ENCODE data around the gene BEGAIN. TPM values are rescaled to one million over a fixed set of nuclear protein-coding genes. Genes with fewer than 3 reads are reported as not detected.

BEGAIN gene
- total RNA-seq, 2 experiments from 2014 or later: 0.76 TPM; not detected in 1

DNA sequence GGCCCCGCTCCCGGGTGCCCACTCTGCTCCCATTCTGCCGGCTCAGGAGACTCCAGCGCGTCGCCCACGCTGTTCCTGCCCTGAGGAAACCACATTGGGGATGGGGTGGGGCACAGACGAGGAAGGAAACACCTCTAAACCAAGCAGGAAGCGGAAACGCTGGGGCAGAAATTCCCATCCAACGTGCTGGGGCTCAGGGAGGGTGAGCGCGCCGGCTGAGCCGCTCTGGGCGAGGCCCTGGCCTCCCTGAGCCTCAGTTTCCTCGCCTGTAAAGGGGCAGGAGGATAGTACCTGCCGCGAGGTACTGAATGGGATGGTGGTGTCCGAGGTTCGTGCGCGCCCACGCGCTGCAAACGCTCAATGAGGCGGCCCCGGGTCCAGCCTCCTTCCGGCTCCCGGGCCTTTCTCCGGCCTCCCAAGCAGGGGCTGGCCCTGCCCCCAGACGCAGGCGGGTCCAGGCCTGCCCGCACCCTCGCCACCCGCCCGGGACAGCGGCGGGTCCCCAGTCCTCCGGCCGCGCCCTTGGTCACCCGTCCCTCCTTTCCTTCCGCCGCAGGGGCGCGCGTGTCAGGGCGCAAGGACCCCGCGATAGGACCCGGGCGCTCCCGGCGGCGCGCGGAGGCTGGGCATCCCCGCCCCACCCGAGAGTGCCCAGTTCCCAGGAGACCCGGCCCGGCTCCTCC lies 673 bp downstream of the BEGAIN start:
- H3K4me3 ChIP-seq (ENCODE audit: low read depth, low read length, poor library complexity, severe bottlenecking): no peak overlapping the region
- no peak overlapping the region for H3K4me2 ChIP-seq (ENCODE audit: low read length)
- H2AFZ ChIP-seq (ENCODE audit: low read length): no peak overlapping the region

DNA sequence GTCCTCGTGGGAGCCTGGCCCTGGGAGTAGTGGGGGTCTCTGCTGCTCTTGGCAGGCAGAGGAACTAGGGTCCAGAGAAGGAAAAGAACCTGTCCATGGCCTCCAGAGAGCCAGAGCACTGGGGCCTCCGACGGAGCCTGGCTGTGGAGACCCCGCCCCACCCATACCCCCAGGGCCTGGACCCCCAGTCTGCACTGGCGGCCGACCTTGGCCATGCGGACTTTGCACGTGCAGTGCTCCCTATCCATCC lies 1.1 kb downstream of the BEGAIN start:
- Histone ChIP-seq H3K79me2 (ENCODE audit: insufficient read depth, low read depth, low read length) (no peaks in the 10 kb centered on the region), H3K9me3 (ENCODE audit: low read length) (no peaks in the 10 kb centered on the region), H3K4me1 (ENCODE audit: insufficient read depth, low read length, poor library complexity, severe bottlenecking) (no peaks in the 10 kb centered on the region), H3K4me2 (ENCODE audit: low read length) (no peak overlapping the region), H2AFZ (ENCODE audit: low read length) (no peak overlapping the region), H4K20me1 (ENCODE audit: insufficient read depth, low read length) (no peaks in the 10 kb centered on the region), H3K9me2 (ENCODE audit: insufficient read depth, low read length) (no peaks in the 10 kb centered on the region), H3K27ac (ENCODE audit: low read depth, low read length, poor library complexity, severe bottlenecking) (no peak overlapping the region), H3K4me3 (ENCODE audit: low read depth, low read length, poor library complexity, severe bottlenecking) (no peak overlapping the region), H3K36me3 (ENCODE audit: insufficient read depth, low read length) (no peaks in the 10 kb centered on the region)
- no peak for TF ChIP-seq EZH2phosphoT487 (IDR thresholded peaks at IDR 0.05; ENCODE audit: borderline replicate concordance, low read depth, low read length)
- TF ChIP-seq, protein P1, sequence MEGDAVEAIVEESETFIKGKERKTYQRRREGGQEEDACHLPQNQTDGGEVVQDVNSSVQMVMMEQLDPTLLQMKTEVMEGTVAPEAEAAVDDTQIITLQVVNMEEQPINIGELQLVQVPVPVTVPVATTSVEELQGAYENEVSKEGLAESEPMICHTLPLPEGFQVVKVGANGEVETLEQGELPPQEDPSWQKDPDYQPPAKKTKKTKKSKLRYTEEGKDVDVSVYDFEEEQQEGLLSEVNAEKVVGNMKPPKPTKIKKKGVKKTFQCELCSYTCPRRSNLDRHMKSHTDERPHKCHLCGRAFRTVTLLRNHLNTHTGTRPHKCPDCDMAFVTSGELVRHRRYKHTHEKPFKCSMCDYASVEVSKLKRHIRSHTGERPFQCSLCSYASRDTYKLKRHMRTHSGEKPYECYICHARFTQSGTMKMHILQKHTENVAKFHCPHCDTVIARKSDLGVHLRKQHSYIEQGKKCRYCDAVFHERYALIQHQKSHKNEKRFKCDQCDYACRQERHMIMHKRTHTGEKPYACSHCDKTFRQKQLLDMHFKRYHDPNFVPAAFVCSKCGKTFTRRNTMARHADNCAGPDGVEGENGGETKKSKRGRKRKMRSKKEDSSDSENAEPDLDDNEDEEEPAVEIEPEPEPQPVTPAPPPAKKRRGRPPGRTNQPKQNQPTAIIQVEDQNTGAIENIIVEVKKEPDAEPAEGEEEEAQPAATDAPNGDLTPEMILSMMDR (conservative IDR thresholded peaks at IDR 0.05; ENCODE audit: low read length): no peak
- no TSS peak for BruUV-seq (replicated peaks)
- intact Hi-C loops (cut with micrococcal nuclease; ENCODE audit: unreplicated experiment): no loop called here
- DNase-seq (ENCODE audit: low spot score): no peak
- POLR2A ChIA-PET: no interaction called here
- CTCF ChIA-PET (ENCODE audit: unreplicated experiment): no interaction called here

More for the DNA sequence above, 673 bp downstream of the BEGAIN start:
- Histone ChIP-seq H3K9me2 (ENCODE audit: insufficient read depth, low read length) (no peaks in the 10 kb centered on the region), H3K36me3 (ENCODE audit: insufficient read depth, low read length) (no peaks in the 10 kb centered on the region), H3K4me1 (ENCODE audit: insufficient read depth, low read length, poor library complexity, severe bottlenecking) (no peaks in the 10 kb centered on the region), H3K79me2 (ENCODE audit: insufficient read depth, low read depth, low read length) (no peaks in the 10 kb centered on the region), H3K27ac (ENCODE audit: low read depth, low read length, poor library complexity, severe bottlenecking) (no peak overlapping the region), H4K20me1 (ENCODE audit: insufficient read depth, low read length) (no peaks in the 10 kb centered on the region), H3K9me3 (ENCODE audit: low read length) (no peaks in the 10 kb centered on the region)
- CTCF ChIA-PET (ENCODE audit: unreplicated experiment): no interaction called here
- TF ChIP-seq, protein P1 (conservative IDR thresholded peaks at IDR 0.05; ENCODE audit: low read length): no peak
- no TSS peak for BruUV-seq (replicated peaks)
- intact Hi-C loops (cut with micrococcal nuclease; ENCODE audit: unreplicated experiment): no loop called here
- DNase-seq (ENCODE audit: low spot score): no peak
- POLR2A ChIA-PET: no interaction called here

DNA sequence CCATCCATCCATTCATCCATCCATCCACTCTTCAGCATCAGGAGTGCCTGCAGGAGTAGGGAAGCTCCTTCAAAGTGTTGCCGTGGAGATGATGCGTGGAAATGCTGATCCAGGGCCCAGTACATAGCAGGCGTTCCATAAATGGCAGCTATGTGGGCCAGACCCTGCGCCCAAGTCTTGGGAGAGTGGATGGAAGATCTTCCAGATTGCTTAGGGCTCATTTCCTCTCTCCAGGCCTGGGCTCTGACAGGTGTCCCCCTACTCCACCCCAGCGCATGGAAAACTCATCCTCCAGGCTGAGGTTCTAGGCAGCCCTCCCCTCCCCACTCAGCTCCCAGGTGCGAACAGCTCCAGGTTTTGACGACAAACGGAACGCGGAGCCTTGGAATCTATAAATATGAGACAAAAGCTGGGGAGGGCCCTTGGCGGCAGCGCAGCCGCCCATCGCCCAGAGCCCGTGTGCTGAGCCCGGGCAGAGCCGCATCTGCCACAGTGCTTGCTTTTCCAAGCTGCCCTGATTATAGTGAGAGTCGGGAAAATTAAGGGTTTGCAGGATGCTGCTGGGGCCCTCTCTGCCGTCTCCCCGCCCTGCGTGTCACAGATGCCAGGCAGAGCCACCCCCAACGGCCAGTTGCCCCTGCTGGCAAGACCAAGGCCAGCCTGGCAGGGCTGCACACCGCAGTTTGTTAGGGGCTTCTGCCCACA lies 1.6 kb downstream of the BEGAIN start:
- TF ChIP-seq, protein P1 (conservative IDR thresholded peaks at IDR 0.05; ENCODE audit: low read length): no peak
- TF ChIP-seq EZH2phosphoT487 (IDR thresholded peaks at IDR 0.05; ENCODE audit: borderline replicate concordance, low read depth, low read length): no peak
- BruUV-seq (replicated peaks): no TSS peak
- Histone ChIP-seq H2AFZ (ENCODE audit: low read length) (no peak overlapping the region), H3K9me2 (ENCODE audit: insufficient read depth, low read length) (no peaks in the 10 kb centered on the region), H4K20me1 (ENCODE audit: insufficient read depth, low read length) (no peaks in the 10 kb centered on the region), H3K79me2 (ENCODE audit: insufficient read depth, low read depth, low read length) (no peaks in the 10 kb centered on the region), H3K9me3 (ENCODE audit: low read length) (no peaks in the 10 kb centered on the region), H3K27ac (ENCODE audit: low read depth, low read length, poor library complexity, severe bottlenecking) (no peak overlapping the region), H3K4me1 (ENCODE audit: insufficient read depth, low read length, poor library complexity, severe bottlenecking) (no peaks in the 10 kb centered on the region), H3K36me3 (ENCODE audit: insufficient read depth, low read length) (no peaks in the 10 kb centered on the region), H3K4me2 (ENCODE audit: low read length) (no peak overlapping the region), H3K4me3 (ENCODE audit: low read depth, low read length, poor library complexity, severe bottlenecking) (no peak overlapping the region)
- intact Hi-C loops (cut with micrococcal nuclease; ENCODE audit: unreplicated experiment): no loop called here
- no peak for DNase-seq (ENCODE audit: low spot score)
- POLR2A ChIA-PET: no interaction called here
- CTCF ChIA-PET (ENCODE audit: unreplicated experiment): no interaction called here
